Activated CD8-positive, alpha-beta memory T cell treated with anti-CD3 and anti-CD28 coated beads, Interleukin-2, amount 50 U/mL, for 48 hours (primary cell): ENCODE data around the gene SF3B5.
"Not testable (repeated sequence)": the region's sequence is repeated elsewhere in the genome, so short reads cannot be mapped to it uniquely, and the experiment has no call there.

ENCODE experiments used
- DNase-seq: peaks from one replicate; pipeline ENCODE4 v3.0.0-alpha.2; 2020

The SF3B5 gene

GRCh38 chr6:144062786-144063185, 32.6 kb downstream of the SF3B5 start:
- no peak for DNase-seq

GRCh38 chr6:144059139-144059538, 36.2 kb downstream of the SF3B5 start:
- DNase-seq: no peak

GRCh38 chr6:144055121-144055931, 40.0 kb downstream of the SF3B5 start:
- no peak for DNase-seq

GRCh38 chr6:144053601-144054000, 41.8 kb downstream of the SF3B5 start:
- DNase-seq: no peak

- DNase-seq: no peak
Observed at GRCh38 chr6:144052488-144052887, 42.9 kb downstream of the SF3B5 start.

GRCh38 chr6:144049386-144049785, 46.0 kb downstream of the SF3B5 start:
- DNase-seq: no peak

- no peak for DNase-seq
Observed at GRCh38 chr6:144047688-144048087, 47.7 kb downstream of the SF3B5 start.

GRCh38 chr6:144046672-144047071, 48.7 kb downstream of the SF3B5 start:
- DNase-seq: not testable (repeated sequence)

GRCh38 chr6:144044989-144045388, 50.4 kb downstream of the SF3B5 start:
- DNase-seq: not testable (repeated sequence)
